HG03103 (cell line): ENCODE results near the gene BLID.

ENCODE experiments used
- ATAC-seq: cut with Tn5 transposase; IDR thresholded peaks from one replicate; pipeline ENCODE4 v1.9.1; 2021; ENCODE audit warnings: low read depth; ENCODE audit not compliant: unreplicated experiment

The BLID gene, protein sequence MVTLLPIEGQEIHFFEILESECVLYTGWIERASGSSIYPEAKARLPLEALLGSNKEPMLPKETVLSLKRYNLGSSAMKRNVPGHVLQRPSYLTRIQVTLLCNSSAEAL

DNA sequence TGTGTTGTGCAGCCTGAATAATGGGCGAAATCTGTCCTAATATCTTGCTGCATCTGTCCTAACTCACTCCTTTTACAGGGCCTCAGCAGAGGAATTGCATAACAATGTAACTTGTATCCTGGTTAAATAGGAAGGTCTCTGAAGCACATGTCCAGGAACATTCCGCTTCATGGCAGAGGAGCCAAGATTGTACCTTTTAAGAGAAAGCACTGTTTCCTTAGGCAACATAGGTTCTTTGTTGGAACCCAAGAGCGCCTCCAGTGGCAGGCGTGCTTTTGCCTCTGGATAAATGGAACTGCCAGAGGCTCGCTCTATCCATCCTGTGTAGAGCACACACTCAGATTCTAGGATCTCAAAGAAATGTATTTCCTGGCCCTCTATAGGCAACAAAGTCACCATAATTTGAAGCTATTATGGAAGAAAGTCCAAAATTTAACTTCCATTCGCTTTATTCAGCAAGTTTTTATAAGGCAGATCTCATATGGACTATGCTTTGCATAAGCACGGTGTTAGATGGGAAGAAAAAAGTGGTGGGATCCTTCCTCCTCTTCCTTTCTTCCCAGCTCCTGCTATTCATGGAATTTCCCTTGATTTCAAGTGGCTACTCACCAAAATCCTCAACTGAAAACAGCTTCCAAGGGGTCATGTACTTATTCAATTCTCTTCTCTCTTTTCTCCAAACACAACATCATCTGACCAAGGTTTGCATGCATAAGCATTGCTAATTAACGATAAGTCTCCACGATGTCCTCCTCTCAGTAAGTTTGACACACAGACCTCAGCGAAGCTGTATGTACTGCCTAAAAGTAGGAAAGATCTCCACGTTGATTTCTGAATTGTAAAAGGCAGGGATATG lies at the start of gene BLID:
BLID (minus strand) TSS at position 692 of the 856 bp plus-strand sequence; CDS start at position 399, 293 bp downstream.
- ATAC-seq, result no peak

DNA sequence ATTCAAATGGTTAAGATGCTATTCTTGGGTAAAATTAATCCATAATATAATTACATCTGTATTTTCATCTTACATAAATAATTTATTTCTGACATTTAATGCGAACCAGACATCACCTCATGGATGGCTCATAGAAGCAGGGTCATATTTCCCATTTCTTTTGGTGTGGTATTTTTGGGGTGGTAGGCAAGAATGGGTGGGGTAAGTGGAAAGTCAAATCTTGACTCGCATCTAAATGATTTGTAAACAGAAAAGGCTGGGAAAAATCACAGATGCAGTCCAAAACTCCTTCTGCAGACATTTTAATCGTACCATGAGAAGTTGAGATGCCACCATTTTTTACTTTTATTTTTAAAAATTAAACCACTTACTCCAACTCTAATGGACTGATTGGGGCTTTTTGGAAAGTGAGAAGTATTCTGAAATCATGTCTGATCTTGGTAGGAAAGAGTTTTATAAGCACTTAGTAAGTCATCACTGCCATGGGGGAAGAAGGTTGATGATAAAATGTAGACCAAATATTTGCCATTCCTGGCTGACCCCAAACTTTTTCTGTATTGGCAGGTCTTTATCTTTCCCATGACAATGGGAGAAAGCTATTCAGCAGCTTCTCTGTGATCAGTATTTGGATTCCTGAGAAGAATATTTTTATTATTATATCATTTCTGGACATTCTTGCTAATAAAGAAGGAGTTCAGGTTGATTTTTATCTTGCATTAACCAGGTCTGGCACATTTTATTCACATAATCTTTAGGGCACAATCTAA lies 47.2 kb upstream of the BLID start:
- no peak for ATAC-seq

DNA sequence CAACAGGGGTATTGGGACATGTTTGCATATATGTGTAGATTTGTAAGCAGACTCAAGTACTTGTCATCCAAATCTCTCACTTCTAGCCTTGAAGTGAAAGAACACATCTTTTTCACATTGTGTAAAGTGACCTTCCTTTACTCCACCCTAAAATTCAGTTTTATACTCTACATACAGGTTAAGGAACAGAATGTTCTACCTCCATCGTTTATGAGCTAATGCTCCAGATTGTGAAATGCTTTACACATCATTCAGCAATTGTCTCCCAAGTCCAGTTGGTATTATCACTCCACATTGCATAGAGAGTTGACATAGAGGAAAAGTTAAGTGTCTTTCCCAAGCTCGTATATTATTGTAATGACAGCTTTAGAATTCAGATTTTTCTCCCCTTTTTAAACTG lies 46.1 kb upstream of the BLID start:
- no peak for ATAC-seq

DNA sequence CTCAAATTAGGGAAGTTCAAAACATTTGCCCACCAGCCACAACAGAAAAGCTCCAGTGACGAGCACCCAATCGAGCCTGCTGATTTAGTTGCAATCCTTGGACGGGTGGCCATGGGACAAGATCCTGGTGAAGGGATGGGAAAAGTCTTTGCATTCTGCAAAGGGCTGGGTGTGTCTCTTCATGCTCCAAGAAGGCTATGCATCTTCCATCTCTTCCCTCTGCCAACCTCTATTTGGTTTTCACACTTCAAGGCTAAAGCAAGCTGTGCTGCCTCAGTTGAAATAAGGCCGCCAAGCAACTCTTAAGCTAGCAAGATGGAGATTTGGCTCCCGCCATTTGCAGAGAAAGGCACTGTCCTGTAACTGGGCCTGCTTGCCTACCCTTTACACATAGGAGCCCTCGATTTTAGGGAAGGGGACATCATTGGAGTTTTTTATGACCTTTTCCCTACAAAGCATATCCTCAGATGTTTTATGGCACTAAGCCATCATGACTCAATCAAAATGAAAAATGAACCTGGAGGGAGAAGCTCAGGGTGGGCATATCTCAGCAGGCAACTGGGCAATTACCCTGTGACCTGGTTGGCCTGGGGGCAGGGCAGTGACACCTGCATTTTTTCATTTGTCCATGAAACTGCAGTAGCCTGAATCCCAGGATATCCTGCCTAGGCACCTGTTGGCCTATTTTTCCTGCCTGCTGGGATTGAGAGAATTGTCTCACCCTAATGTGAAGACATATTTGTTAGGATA lies 45.0 kb upstream of the BLID start:
- no peak for ATAC-seq

DNA sequence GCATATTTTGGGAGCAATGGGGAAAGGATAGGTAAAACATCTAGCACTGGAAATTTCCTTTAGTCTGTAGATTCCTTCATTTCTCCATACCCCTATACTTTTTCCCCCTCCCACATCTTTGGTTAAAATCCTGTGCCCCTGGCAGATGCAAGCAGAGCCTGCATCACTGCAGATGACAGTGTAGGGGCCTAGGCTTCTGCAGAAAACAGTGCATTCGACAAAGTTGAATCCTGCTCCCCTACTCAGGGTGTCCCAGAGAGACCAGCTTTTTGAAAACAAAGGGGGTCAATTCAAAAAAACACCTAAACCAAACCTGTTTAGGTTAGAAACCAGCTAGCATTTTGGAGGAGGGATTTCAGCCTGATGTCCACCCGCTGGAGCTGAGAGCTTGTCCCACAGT lies 43.8 kb upstream of the BLID start:
- no peak for ATAC-seq

DNA sequence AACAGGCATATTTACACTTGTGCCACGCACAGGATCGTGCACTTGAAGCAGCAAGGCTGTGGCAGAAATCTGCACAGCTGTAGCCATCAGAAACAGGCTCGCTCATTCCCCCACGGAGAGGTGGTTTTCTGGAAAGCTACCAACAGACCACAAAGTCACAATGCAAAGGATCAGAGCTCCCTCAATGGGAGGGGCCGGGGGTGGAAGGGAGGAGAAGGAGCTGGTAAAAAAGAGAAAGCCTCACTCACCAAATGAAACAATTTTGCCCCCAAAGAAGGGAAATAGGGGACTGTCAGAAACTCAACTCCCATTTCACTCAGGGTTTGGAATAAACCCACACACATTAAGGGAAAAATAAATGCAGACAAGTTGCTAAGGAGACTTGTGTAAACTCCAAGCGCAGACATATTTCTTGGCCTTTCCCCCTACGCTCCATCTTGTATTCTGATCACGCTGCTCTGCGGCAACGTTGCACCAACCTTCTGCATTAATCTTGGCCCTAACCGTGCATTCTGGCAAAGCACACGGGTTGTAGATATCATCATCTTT lies 43.2 kb upstream of the BLID start:
- no peak for ATAC-seq

DNA sequence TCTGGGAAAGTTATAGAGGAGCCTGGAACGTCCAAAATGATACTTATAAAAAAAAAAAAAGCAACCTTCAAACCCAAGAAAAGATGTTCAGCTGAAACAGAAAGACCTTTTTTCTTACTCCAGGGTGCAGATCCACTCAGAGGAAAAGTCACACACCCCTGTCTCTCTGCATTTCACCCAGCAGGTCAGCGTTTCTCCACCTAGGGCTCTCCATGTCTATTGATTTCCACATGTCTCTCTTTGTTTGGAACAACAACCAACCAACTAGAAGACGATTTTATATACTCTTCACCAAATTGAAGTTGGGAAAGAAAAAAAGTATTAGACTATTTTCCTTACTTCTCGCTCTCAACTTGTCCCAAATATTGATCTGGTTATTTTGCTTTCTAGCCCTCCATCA lies 42.2 kb upstream of the BLID start:
- no peak for ATAC-seq

DNA sequence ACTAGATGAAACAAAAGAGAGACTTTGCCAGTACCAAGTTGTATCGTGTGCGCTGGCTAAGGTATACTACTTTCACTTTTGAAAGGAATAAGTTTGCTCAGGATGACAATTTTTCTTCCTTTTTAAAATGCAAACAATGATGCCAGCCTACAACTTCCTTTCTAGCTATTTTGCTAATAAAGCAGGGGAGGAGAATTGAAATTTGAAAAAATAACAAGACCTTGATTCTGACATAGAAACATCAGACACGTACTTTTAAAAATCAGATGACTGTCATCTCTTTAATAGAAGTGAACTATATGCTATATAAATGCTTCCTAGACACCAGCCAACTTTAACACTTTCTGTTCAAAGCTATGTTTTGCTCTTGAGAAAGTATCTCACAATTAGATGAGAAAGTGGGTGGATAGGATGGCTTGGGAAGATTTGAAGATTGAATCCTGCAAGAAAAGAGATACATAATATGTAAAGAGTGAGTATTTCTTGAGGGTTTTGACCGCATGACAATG lies 41.7 kb upstream of the BLID start:
- ATAC-seq, result no peak

DNA sequence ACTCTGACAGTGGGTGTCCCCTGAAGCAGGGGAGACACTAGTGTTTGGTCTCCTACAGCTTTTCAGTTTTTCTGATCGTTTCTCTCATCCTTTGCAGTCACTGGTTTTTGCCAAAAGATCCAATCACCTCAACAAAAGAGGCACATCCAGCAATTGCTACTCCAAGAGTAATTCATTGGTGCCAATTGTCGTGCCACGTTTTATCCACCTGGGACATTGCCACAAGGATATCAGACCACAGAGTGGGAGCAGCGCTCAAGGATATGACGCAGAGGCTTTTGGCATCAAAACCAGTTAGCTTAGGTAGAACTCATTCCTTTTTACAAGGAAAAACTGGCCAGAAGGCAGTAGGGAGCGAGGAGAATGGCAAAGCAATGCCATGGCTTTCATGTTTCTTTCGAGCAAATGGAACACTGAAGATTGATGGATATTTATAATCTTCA lies 40.9 kb upstream of the BLID start:
- ATAC-seq, result no peak

DNA sequence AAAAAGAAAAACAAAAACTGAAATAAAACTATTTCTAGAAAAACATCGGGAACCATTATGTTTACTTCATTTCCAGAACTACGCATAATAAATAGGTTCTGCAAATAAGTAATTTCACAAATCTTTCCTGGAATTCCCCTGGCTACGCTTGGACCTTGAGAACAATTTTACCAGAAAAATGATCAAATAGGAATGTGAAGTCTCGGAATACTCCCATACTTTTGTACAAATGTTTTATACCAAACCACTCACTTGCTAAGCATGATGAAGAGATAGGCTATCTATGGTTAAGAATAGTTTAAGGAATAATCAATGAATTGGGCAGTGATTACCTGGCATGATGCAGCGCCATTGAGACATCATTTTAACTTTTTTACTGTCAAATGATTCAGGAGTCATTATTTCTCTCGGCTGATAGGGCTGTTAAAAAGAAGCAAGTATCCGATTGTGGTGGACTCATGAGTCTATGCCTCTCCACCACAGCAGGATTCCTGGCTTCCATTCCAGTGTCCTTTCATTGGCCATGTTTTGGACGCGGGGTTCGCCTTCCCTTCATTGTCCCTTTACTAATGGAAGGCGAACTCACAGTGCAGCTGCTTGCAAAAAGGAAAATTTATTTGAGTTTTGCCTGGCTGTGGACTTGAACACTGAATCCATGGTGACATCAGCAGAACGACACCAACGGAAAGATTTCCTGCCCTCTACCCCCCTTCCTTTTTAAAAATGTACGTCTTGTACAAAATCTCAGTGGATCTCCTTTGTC lies 39.9 kb upstream of the BLID start:
- ATAC-seq, result no peak

DNA sequence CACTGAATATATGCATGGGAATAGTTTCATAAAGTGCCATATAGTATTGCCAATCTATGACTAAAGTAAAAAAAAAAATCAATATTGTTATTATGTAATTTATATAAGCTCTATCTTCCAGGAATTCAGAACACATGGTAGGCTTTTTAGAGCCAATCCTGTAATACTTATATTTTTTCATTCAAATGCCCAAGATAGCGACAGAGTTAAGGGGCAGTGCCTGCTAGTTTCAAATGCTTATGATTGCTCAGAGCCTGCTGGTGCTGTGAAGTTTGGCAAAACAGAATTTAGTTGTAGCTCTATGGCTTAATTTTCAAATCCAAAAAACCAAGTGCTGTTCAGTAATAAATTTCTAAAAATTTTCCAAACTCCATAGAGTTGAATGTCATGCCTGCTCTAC lies 39.0 kb upstream of the BLID start:
- no peak for ATAC-seq

DNA sequence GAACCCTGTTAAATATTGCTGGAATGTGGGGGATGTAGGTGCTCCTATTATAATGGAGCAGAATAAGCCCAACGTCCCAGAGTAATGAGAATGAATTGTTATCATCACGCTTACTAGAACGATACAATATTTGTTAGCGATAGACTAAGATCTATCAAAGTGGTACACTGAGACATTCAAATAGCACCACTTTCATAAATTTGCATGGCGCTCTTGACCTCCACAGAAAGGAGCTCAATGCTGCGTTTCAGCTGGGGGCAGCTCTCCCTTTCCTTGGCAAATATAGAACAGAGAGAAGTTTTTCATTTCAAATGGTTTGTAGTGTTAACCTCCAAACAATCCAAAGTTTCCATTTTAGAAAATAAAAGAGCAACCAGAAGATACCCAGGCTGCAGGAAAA lies 38.2 kb upstream of the BLID start:
- no peak for ATAC-seq

DNA sequence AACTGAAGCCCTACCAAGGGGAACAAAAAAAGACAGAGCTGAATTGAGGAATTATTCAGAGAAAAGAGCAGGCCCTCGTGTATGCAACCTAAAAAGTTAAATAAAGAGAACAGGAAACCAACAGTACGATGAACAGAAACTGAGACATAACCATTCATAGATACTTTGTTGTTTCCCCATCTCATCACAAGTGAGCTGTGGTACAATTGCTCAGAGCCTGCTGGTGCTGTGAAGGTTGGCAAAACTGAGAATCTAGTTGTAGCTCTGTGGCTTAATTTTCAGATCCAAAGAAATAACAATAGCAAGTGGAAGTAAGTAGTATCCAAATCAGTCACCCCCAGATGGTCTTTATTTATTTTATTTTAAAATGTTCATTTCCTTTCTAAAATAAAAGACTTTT lies 37.7 kb upstream of the BLID start:
- no peak for ATAC-seq

DNA sequence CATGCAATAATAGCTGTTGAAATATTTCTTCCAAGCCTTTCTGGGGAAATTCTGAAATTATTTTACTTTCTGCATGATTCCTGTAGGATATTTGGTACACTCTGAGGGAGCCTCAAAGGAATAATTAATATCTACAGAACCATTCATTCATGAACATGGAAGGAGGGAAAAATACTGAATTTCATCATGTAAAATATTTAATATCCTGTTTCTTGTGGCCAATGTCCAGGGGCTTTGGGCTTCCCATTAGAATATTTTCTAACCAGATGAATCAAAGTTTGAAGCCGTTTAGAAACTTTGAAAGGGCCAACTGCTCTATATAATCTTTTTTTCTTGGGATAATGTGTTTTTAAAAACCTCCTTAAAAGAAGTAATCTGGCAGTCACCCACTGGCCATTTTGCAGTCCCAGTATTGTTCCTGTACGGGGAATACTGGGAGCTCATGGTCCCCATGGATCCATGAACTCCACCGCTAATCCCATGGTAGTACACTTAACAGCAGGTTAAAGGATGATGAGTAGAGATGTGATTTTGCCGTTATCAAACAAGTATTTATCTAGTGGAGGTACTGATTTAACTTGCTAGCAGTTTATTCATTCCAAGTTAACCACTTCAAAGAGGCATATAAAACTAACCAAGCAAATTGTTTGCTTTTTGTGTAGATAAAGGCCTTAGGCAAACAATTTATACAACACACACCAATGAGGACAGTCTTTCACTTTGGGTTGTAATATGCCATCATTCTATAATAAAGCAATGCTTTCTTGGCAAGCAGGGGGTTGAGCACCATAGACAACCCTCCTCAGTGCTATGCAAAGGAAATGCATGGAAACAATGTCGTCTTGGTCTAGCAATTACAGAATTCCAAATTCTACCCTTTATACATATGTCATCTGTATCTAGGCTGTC lies 34.5 kb upstream of the BLID start:
- no peak for ATAC-seq

DNA sequence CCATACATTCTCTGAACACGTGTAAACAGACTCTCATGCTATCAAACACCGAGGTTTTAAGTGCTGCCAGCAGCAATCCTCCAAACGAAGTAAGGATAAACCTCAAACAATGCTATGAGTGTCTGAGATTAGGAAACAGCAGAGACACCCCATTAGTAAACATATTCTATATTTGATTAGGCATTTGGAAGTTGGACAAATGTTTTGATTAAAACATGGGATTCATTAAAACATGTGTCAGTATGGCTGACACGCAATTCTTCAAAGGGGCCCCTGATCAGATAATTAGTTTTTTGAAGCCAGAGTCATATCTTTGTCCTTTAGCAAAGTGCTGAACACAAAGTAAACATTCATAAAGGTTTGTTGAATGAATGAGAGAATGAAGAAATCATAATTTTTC lies 33.2 kb upstream of the BLID start:
- ATAC-seq, result no peak

DNA sequence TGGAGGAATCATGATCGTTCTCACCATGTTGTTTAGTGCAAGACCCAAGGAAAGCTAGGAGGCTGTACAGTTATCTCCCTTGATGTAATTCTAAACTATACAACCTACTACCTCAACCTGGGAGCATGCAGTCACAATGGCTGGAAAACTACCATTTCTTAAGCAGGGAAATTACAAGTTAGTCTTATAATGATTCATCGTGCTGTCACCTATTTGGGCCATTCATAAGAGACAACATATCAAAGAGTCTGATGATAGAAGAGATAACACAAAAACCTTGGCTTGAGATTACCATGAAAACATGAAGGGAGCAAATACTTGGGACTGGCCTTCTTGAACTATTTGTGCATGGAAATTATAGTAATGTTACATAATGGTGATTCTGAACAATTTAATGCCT lies 30.5 kb upstream of the BLID start:
- ATAC-seq, result no peak

DNA sequence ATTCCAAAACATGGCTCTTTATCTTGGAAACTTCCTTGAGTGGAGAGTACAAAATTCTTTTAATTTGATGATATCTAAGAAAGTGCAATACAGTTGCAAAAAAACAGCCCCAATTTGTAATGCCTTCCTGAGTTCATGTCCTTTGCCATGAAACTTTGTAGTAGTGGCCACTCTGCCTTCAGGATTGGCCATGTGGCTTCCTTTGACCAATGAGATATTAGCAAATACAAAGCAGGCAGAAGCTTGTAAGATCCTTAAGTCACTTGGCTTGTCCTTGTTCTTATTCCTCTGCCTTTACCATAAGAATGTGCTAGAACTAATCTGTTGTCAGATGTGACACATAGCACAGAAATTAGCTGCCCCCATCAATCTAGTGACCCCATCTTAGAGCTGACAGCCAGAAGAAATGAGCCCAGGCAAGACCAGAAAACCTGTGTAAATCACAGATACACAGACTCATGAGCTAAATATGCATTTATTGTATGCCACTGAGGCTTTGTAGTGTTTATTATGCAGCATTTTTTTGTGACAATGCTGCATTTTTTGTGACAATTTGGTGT lies 29.8 kb upstream of the BLID start:
- no peak for ATAC-seq

DNA sequence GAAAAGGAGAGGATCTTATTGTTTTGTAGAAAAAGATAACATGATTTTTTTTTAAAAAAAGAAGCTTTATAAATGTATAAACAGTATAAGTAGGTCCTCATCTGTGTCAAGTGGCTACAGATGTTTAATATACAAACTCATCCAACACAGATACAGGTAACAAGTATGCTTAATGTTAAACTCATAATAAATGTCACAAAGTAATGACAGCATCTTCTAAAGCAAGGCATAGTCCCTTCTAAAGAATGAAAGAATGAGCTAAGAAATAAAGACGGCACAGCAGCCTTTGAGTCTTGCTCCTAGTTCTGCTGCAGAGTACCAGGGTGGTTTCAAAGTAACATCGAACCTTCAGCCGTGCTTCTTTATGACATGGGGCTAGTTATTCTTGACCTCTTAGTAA lies 28.7 kb upstream of the BLID start:
- ATAC-seq, result no peak
